Raji (cell line): ENCODE results near the gene TNFAIP8L2.

Source experiments
- POLR2A ChIP-seq: IDR thresholded peaks from 2 replicates; pipeline ENCODE4 v1.6.1; 2011; ENCODE audit warnings: low read depth, low read length, control low read depth; ENCODE audit not compliant: insufficient read depth

Gene TNFAIP8L2

GRCh38 chr1:151142411-151143056, 13.9 kb upstream of the TNFAIP8L2 start:
- TF ChIP-seq POLR2A = no peak

- TF ChIP-seq POLR2A = no peak
Measured at GRCh38 chr1:151143057-151143435, 13.4 kb upstream of the TNFAIP8L2 start.

- no peak for TF ChIP-seq POLR2A
Measured at GRCh38 chr1:151143986-151144385, 12.5 kb upstream of the TNFAIP8L2 start.

DNA sequence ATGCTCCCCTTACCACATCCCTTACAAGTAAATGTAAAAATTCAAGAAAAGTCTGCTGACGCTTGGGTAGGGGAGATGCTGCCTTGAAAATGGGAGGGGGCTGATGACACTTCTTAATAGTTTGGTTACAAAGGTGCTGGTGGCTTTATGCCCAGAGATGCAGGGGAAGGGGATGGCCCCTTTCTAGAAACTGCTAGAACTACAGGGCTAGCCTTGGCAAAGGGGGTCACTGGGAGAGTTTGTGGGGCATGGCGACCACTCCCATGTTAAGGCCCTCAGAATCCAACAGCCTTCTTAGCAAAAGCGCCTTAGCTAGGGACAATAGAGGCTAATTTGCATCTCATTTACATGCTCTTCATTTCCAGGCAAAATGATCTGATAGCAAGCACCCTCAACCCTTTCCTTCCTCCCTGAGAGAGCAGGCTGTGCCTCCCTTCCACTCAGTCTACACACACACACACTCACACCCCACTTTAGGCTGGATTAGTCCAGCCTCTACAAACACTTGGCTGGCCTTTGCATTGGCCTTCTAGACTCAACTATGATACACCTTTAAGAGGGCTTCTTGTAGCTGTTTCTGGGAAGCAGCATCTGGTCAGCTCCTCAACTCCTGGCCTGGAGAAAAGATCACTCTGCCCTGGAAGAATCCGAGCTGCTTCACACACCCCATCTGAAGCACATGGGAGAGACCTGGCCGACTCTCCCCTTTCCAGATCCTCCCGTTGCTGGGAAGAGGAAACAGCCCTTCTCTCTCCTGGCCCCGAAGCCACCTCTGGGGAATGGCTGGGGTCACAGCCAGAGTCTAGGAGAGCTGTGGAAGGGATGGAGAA, 11.8 kb upstream of the TNFAIP8L2 start:
- no peak for TF ChIP-seq POLR2A

DNA sequence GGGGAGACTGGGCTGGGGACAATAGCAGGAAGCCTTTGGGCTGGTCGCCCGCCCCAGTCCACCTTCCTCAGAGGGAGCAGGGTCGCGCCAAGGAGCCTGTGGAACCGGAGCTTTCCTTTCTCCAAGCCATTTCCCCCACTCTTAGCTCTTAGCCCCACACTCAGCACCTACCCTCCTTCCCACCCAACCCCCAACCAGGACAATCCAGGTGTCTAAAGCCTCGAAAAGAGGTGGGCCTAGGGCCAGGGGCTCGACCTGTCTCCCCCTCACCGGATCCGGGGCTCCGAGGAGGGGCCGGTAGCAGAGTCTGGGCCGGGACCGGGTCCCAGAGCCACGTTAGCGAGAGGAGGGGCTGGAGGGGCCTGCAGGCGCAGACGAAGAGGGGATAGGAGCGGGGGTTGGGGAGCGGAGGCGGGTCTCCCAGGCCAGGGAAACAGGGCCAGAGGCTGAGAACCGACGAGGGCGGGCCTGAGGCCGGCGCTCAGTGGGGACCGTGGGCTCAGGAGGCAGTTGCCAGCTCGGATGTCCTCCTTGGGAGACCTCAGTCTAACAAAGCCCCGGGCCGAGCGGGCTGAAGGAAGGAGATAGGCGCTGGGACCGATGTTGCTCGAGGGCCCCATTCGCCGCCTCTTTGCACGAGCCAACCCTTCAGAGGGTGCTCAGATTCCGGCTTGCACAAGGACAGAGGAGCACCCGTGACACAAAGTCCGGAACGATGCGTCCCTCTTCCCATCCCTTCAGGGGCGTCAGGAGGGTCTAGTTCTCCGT, 11.0 kb upstream of the TNFAIP8L2 start:
- no peak for TF ChIP-seq POLR2A

- no peak for TF ChIP-seq POLR2A
Measured at GRCh38 chr1:151146072-151146411, 10.4 kb upstream of the TNFAIP8L2 start.

- TF ChIP-seq POLR2A = no peak
Measured at GRCh38 chr1:151146412-151147131, 9.9 kb upstream of the TNFAIP8L2 start, which contains the start of gene SEMA6C. SEMA6C (minus strand) TSS chr1:151146631; CDS start chr1:151142621, 4,010 bp downstream.

GRCh38 chr1:151147132-151147503, 9.3 kb upstream of the TNFAIP8L2 start:
- TF ChIP-seq POLR2A = no peak

GRCh38 chr1:151147665-151148064, 8.8 kb upstream of the TNFAIP8L2 start:
- TF ChIP-seq POLR2A = no peak

- no peak for TF ChIP-seq POLR2A
Measured at GRCh38 chr1:151157067-151157531, 650 bp downstream of the TNFAIP8L2 start.

- no peak for TF ChIP-seq POLR2A
Measured at GRCh38 chr1:151158326-151158725, 1.9 kb downstream of the TNFAIP8L2 start.

- no peak for TF ChIP-seq POLR2A
Measured at GRCh38 chr1:151158751-151159251, 2.4 kb downstream of the TNFAIP8L2 start.

DNA sequence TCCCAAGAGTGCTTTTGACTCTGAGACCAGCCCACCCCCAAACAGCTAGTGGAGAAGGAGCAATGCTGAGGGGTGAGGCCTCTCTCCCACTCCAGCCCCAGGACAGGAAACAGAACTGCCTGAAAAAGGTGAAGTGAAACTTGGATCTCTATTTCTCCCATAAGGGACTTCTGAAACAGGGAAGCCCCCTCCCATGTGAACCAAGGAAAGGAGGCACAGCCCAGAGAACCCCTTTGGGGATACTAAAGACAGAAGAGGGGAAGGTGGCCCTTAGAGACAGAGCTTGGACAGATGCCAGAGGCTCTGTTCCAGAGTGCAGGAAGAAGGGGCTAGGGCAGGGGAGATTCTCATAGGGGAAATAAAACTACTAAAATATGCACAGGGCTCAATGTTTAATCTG, 2.9 kb downstream of the TNFAIP8L2 start:
- TF ChIP-seq POLR2A = no peak

DNA sequence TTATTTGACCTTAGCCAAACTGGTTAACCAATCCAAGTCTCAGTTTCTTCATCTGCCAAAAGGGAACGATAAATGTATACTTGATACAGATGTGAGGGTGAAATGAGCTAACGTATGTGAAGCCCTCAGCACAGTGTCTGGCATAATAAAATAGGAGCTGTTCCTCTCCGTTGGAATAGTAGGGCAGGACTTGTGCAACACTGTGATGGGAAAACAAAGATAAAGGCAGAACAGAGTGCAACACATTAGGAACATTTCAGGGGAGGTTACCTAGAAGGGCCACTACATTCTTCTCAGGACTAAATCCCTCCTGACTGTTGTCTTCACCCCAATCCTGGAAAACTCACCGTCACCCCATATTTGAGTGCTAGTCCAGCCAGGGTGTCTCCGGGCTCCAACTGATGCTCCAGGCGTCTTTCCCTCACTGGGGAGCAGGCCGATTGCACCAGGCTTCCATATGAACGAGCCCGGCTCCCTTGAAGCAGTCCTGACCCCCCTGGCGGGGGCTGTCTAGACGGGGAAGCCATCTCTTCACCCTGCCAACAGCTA, 8.4 kb downstream of the TNFAIP8L2 start:
- TF ChIP-seq POLR2A = no peak
